HG03342 (cell line): ENCODE data around the gene GARS1.
"Not testable (repeated sequence)": the region's sequence is repeated elsewhere in the genome, so short reads cannot be mapped to it uniquely, and the experiment has no call there.

ENCODE experiments used
- ATAC-seq: cut with Tn5 transposase; IDR thresholded peaks from one replicate; pipeline ENCODE4 v1.9.1; 2021; ENCODE audit warnings: mild to moderate bottlenecking, moderate library complexity; ENCODE audit not compliant: unreplicated experiment

The GARS1 gene

GRCh38 chr7:30594540-30595435 is at the start of gene GARS1:
Gene GARS1, plus strand, starts transcription at chr7:30594878. Its CDS starts 44 bp downstream, at chr7:30594922.
- peak; percentile 89 for ATAC-seq

- ATAC-seq: no peak
Measured at GRCh38 chr7:30545791-30546555, 48.7 kb upstream of the GARS1 start.

GRCh38 chr7:30546596-30546995 is 48.1 kb upstream of the GARS1 start:
- no peak for ATAC-seq

- ATAC-seq: peak; percentile 55
Measured at GRCh38 chr7:30548845-30549244, 45.8 kb upstream of the GARS1 start.

- no peak for ATAC-seq
Measured at GRCh38 chr7:30549931-30550493, 44.7 kb upstream of the GARS1 start.

GRCh38 chr7:30552330-30552729 is 42.3 kb upstream of the GARS1 start:
- no peak for ATAC-seq

GRCh38 chr7:30553141-30553540 is 41.5 kb upstream of the GARS1 start:
- ATAC-seq: no peak

GRCh38 chr7:30553546-30553945 is 41.1 kb upstream of the GARS1 start:
- ATAC-seq: no peak

- ATAC-seq: no peak
Measured at GRCh38 chr7:30555525-30555924, 39.2 kb upstream of the GARS1 start.

GRCh38 chr7:30556840-30557239 is 37.8 kb upstream of the GARS1 start:
- ATAC-seq: no peak

GRCh38 chr7:30557245-30557644 is 37.4 kb upstream of the GARS1 start:
- no peak for ATAC-seq

- no peak for ATAC-seq
Measured at GRCh38 chr7:30559611-30560010, 35.1 kb upstream of the GARS1 start.

GRCh38 chr7:30561389-30561788 is 33.3 kb upstream of the GARS1 start:
- ATAC-seq: no peak

GRCh38 chr7:30562498-30562897 is 32.2 kb upstream of the GARS1 start:
- no peak for ATAC-seq

GRCh38 chr7:30562909-30563308 is 31.8 kb upstream of the GARS1 start:
- no peak for ATAC-seq

GRCh38 chr7:30563326-30563942 is 31.2 kb upstream of the GARS1 start:
- ATAC-seq: no peak

GRCh38 chr7:30564243-30564892 is 30.3 kb upstream of the GARS1 start:
- peak; percentile 93 for ATAC-seq

GRCh38 chr7:30566596-30566995 is 28.1 kb upstream of the GARS1 start:
- ATAC-seq: no peak

GRCh38 chr7:30567081-30567480 is 27.6 kb upstream of the GARS1 start:
- no peak for ATAC-seq

GRCh38 chr7:30570238-30570637 is 24.4 kb upstream of the GARS1 start:
- not testable (repeated sequence) for ATAC-seq
